H4 (cell line): ENCODE measurements around the gene ZCCHC9. TPM values are rescaled to one million over a fixed set of nuclear protein-coding genes. Genes with fewer than 3 reads are reported as not detected.

Experiments
- DNase-seq: peaks from one replicate; pipeline ENCODE4 v3.0.0-alpha.2; 2015; ENCODE audit warnings: low spot score
- total RNA-seq: library from RNA; depleted of rRNA; stranded (reverse); fragments of >200 nt; shearing (Covaris generic); gene quantifications from 2 replicates; pipeline ENCODE4 v1.2.3, GENCODE V29; 2014; rRNA removed

The ZCCHC9 gene
- total RNA-seq, 1 experiment from 2014 or later: 22.3 TPM

DNA sequence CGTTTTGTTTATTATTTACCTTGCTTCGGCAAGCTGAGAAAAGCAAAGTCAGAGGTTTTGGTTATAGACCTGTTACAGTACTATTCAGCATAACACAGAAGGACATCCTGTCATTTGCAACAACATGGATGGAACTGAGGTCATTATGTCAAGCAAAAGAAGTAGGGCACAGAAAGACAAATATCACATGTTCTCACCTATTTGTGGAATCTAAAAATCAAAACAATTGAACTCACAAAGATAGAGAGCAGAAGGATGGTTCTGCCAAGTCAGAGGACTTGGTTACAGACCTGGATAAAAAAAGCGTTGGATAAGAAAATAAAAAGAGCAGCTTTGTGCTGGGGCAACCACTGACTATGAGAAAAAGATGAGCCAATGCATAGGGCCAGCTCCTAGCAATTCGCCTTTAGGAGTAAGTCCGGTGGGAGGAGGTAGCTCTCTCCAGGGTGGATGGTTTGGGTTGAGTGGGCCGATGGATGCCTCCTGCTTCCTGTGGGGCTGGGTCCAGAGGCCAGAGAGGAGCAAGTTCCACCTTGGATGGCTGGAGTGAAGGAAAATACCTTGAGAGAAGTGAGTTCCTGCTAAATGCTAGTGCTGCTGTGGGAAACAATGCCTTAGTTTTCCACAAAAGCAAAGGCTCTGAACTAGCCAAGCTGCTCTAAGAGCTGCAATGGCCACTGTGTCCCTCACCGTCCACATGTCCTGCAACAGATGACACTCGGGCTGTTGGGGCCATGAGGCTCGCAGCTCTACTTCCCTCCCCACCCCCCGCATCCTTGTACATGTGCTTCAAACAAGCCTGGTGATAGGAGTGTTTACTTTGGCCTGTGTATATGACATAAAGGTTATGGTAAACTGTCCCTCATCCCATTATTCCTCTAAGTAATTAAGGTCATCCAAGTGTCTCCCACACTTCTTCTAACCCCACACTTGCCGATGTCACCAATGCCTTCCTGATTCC, 54.2 kb downstream of the ZCCHC9 start:
- DNase-seq: no peak

DNA sequence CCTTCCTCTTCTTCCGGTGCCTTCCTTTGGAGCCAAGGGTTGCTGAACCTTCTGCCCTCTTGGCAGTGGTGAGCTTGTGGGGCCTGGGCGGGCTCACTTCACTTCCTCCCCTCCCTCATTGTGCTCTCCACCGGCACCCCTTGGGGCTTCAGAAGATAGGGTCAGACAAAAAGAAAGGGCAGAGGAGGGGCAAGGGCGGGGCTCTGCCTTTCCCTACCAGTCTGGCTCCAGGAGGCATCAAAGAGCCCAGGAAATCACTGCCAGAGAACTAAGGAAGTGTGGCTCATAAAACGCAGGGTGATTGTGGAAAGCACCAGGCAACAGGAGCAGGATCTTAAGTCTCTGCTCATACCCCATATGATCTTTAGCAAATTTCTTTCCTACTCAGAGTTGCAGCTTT, 57.7 kb downstream of the ZCCHC9 start:
- no peak for DNase-seq

DNA sequence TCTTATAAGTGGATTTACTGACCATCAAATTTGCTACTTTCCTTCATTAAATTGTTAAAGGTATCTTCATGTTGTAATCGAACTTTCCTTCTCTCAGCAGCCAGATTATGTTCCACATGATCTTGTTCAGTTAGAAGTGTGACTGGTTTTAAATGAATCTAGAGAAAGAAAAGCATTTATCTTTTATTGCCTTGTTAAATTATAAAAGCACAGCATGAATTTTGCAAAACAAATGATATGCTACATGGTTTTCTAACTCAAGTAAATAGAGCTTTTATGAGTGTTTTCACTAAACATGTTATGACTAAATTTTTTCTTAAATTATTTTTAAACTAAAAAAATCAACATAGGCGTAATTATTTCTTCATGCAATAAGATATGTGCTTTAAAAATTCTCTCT, 58.5 kb downstream of the ZCCHC9 start:
- DNase-seq: no peak

DNA sequence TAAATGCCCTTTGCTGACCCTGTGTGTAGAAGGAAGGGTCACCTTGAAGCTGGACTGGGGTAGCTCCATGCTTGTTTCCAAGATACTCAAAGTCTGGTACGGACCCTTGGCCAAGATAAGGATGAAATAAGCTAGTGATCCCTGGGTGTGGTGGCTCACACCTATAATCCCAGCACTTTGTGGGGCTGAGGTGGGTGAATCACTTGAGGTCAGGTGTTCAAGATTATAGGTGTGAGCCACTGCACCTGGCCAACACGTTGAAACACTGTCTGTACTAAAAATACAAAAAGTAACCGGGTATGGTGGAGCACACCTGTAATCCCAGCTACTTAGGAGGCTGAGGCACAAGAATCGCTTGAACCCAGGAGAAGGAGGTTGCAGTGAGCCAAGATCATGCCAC, 59.3 kb downstream of the ZCCHC9 start:
- DNase-seq: no peak

DNA sequence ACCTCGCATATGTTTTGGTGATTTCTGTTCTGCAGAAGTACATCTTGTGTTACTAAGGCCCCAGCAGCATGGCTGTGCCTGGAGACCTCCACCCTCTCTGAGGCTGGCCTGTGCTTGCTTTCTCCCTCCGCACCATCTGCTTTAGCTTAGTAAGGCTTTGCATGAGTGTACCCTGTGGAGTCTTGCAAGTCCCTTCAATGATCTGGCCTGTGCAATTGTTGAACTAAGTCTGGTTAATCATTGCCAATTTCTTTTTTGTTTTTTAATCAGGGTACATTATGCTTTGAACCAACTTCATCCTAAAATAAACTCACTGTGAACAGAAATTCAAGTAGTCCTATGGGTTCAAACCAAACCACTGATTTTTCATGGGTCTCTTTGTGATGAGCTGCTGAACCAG, 60.2 kb downstream of the ZCCHC9 start:
- DNase-seq: no peak

Other genes with a start within 250 kb of the ZCCHC9 start
- 0.48 TPM in 1 of 2 replicates, not detected in the other for gene CKMT2, start 68.3 kb upstream of the ZCCHC9 start, total RNA-seq
- gene ACOT12, start 92.5 kb downstream of the ZCCHC9 start, total RNA-seq: not detected in 2 replicates